KG1 (cell line): ENCODE data around the gene CAMSAP1.

Experiments used
- DNase-seq: peaks from one replicate; lab custom pipeline; 2025; lab: John Stamatoyannopoulos, UW

Gene CAMSAP1

DNA sequence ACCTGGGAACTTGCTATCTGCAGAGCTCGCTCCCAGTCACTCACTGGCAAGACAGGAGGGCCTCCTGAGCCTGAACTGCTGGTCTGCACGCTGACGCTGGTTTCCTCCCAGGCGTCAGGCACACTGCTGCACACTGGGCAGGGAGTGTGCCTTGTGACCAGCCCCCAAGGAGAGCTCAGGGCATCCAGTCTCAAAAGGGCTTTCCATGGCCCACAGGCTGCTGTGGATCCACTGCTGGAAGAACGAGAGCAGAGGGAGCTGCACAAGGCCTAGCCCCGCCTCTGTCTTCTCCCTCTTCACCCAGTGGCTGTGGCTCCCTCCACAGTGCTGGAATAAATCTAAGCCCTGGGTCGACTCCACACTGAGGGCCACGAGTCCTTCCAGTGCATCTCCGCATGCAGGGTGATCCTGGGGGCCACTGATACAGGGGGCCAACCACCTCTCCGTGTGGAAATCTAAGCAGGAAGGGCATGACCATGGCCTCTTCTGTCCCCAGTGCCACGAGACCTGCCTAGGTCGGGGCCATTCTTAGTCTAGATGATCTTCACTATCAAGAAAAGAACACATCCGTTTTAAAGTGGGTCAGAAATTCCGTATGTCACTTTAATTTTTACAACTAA, 93.6 kb downstream of the CAMSAP1 start:
- DNase-seq: no peak

DNA sequence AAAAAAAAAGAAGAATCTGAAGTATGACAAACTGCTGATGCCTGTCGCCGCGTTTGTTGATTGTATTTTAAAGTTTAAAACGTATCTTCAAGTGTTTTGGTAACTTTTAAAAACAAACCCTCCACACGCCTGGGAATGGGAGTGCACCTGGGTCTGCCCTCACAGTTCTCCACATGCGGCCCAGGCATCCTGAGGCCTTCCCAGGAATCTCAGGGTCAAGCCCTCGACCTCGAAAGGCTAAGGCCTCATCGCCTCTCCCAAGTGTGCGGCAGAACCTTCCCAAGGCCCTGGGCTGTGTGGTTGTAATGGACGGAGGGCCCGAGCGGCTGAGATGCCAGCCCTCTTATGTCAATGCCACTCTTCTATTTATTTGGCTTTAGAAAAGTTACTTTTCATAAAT, 94.4 kb downstream of the CAMSAP1 start:
- DNase-seq: no peak

DNA sequence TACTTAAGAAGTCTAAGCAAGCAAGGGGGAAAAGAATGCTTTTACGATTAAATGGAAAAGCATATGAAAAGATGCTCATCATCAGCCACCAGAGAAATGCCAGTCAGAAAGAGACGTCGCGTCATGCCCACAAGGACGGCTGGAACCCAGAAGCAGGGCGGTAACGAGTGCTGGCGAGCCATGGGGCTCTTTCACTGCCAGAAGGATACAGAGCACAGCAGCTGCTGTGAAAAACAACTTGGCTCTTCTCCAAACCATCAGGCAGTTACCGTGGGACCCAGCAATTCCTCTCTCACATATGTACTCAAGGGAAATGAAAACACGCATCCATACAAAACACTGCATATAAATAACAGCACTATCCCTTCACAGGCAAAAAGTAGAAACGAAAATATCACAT, 95.5 kb downstream of the CAMSAP1 start:
- DNase-seq: no peak

DNA sequence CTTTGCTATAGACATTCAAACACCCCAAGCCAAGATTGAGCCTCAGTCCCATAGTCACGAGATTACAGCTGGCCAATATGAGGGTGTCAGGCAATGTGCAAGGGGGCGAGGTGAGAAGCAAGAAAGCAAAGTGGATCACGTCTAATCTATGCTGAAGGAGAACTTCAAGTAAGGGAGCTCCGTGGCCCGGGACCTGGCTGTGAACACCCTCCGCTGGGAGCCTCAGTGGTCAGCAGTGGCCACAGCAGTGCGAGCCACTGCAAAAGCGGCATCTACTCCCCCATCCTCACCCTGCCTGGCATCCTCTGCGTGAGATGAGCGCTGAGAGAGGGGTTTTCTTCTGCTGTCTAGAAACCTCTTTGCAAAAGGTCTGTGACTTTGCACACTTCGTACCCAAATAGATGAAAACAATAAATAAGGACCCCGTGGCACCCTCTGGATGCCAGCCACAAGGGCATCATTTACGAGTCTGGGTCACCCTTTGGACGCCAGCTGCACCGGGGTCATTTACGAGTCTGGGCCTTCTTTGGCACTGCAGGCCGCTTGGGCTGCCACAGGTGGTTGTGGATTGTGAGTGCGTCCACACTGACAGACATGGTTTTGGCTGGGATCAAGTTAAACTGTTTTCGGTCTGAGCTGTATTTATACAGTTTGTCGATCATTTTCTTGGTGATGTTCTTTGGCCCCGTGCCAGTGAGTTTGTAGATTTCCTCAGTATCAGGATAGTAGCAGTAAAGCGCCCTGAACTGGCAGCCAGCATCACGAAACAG, 96.4 kb downstream of the CAMSAP1 start:
- DNase-seq: no peak

DNA sequence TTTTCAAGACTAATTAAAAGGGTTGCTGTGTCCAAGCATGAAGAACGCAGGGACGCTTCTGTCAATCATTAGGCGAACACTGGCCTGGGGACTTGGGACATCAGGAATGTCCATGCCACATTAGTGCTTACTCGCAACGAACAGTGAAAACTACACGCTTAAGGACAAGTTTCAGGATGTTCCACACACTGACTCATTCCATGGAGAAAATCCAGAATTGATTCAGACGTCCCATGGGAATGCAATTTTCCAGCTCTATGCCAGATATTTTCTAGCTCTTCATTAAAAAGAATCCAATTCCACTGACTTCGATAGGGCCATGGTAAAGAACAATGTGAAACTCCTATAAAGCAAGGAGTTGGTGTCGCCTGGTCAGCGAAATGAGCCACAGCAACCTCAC, 98.2 kb downstream of the CAMSAP1 start:
- no peak for DNase-seq

DNA sequence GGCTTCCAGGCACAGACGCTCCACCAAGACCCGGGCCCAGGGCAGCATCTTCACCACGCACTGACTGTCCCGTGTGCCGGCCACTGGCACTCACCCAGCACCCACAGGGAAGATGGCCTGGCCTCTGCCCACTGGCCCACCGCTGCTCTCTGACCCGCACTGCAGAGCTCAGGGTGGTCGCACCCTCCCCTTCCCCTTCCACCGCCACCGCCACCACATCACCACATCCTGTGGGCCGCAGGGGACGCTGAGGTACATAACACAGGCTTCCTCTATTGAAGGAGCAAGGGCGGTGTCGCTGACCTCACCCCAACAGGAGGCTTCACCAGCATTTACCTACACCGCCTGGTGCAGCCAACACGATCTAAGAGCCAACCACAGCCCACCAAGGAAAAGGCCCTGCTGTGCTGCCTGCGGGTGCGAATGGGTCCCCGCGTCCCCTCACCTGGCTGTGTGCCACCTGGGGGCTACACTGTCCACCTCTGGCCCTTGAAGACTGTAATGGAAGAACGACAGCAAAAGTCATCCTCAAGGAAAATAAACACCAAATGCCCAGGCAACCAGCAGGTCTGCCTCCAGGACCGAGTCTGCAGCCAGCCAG, 101.8 kb downstream of the CAMSAP1 start:
- DNase-seq: no peak

DNA sequence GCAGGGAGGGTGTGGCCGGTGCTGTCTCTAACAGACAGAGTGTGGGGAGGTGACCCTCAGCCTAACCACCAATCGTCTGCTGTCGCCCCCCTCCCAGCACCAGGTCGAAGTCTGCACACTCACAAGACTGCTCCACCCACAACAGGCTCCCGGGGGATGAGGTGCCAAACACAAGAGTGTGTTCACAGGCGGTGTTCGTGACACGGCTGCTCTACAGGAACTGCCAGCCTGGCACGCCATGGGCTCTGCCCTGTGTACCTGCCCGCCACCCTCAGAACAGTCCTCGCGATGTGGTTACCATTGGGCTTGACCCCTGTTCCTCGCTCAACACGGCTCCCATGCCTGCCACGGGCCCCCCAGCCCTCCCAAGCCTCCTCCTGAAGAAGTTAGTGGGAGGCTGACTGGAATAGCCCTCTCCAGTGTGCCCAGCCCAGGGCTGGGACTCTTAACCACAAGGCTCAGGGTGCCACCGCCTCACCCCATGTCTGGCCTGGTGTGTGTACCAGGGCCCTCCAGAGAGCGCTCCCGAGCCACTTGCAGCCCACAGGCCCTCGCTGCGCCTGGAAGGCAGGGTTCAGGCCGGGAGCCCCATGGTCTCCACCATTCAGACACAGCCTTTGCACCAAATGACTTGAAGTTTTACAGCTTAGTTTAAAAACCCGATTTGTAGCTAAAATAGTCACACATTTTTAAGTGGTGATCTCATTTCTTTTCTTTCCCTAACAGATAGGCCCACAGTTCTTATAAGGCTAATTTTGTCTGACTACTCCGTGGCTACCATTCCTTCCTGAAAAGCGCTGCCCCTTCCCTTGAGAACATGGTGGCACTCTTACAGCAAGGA, 102.5 kb downstream of the CAMSAP1 start:
- no peak for DNase-seq

DNA sequence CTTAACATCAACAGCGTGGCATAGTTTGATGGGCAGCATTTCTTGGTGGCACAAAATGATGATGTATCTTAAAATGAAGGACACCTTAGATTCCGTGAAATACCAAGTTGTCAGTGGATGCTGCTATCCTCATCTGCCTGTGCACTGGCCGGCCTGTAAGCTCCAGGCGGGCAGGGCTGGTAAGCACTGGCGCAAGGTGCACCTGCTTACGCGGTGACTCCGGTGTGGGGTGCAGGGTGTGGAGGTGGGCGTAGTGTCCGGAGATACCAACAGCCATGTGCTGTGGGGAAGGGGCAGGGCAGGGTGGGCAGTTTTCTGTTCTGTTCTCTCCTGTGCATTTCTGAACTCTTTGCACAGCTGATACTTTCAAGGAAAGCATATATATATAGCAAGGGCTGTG, 103.9 kb downstream of the CAMSAP1 start:
- DNase-seq: no peak

DNA sequence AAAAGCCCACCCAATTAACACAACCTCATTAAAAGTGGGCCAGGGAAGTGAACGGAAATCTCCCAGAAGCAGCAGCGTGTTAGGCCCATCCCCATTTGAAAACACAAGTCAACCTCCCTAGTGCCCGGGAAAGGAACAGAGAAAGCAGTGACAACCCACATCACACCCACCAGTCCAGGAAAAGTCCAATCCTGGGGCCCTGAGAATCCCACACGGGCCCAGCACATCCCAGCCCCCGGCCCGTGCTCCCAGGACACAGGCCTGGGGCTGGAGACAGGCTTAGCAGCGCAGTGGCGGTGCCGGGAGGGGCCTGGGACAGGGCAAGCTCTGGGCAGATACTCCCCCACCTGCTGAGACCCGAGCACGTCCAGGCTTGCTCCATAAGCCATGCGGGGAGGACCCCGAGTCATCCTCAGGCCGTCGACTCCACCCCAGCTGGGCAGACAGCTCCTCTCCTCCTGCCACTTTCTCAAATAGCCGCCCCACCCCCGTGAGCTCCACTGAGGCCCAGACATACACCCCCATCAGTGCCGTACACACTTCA, 104.4 kb downstream of the CAMSAP1 start:
- no peak for DNase-seq

DNA sequence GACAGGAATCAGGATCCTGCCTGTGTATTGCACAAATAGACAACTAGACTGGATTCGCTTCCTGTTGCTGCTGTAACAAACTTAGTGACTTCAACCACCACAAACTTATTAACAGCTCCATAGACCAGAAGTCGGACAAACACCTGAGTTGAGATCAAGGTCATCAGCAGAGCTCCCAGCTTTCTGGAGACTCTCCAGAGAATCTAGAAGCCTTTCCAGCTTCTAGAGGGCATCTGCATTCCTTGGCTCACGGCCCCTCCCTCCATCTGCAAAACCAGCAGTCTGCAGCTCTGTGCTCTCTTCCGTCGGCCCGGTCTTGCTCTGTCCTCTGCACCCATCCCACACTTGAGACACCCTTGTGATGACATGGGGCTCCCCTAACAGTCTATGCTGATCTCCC, 106.3 kb downstream of the CAMSAP1 start:
- no peak for DNase-seq

DNA sequence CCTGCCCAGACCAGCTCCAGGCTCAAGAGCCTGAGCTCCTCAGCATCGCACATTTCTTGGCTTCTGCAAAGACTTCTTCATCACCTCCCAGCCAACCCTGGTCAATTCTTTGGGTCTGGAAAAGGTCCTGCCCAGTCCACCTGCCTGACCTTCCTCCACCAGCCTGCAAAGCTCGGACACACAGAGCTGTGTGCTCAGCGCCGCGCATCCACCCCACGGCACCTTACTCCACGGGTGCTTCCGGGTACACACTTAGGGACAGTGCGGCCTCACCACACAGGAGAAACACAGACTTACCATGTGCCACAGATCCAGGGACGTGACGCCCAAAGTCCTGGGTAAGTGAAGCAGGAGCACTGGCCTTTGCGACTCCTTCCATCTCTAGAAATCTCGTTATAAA, 108.1 kb downstream of the CAMSAP1 start:
- no peak for DNase-seq

DNA sequence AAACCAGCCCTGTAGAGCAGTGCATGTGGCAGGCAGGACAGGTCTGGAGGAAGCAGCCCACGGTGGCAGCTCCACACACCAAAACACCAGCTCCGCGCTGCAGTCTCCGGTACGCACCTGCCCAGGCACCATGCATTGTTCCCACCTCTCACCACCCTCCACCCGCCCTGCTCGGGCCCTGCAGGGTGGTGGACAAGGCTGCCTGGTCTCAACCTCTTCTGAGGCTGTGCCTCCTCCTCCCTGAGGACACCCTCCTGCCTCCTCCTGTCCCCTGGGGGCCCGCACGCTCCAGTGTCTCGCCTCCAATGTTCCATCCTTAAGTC, 109.1 kb downstream of the CAMSAP1 start:
- DNase-seq: no peak

DNA sequence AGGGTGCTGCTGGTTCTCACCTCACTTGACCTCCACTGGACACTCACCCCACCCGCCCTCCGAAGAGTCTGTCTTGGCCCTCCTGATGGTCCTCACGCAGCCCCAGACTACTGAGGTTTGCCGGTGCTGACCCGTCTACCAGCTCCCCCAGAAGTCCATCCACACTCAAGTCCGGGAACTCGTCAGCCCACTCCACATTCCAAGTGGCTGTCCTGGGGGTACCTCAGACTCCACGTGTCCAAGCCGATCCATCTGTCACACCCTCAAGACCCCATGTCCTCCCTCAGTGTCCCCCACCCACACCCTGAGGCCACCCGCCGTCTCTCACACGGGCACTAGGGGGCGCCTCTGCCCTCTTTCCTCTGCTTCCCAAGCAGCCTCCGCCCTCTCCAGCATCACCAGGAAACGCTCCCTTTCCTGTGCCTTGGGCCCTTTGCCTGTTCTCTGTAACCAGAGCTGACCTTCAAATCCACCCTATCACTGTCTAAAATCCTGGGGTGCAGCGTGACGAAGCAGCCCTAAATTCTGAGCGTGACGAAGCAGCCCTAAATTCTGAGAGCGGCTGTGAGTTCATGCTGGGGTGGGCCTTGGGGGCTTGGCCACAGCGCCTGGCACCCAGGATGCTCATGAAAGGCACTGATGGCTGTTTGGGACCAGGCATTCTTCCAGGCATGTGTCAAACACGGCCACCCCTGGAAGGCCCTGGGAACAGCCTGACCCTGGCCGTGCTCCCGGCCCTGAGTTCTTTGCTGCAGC, 109.7 kb downstream of the CAMSAP1 start:
- no peak for DNase-seq

DNA sequence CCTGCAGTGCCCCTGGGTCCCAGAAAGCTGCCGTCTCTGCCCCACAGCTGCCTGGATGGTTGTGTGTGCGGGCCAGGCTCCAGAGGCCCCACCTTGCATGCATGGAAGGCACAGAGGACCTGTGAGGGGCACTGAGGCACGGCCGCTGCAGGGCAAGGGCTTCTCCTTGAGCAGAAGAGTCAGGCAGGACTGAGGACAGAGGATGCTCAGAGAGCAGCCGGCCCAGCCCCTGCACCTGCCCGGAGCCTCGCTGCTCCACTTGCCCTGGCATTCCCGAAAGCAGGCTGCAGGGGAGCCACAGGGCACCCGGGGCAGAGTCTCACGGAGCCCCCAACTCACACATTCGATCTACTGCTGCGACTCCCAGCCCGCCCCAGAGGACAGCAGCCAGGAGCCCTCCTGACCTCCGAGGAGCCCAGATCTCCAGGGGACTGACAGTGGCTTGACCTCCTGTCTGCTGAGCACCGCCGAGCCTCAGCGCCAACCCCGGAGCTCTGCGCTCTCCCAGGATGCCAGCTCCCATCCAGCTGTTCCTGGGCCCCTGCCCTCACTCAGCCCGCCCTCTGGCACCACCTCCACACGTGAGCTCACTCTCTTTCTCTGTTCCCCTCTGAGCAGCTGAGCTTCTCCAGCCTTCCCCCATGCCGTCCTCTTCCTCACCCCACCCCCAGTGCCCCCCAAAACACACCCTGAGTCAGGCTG, 110.4 kb downstream of the CAMSAP1 start:
- DNase-seq: no peak

DNA sequence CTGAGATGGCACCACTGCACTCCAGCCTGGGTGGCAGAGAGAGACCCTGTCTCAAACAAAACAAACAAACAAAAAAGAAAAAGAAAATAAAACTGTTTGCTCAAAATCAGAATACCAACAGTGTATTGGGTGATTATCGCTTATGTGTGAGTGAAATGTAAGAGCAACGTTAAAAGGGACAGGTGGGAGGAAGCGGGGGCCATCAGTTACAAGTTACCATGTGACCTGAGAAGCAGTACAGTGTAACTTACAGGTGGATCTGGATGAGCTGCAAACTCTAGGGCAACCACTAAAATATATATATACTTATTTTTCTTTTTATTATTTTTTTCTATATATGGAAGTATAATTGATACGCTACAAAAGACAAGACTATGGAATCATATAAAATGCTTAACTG, 112.0 kb downstream of the CAMSAP1 start:
- DNase-seq: no peak

DNA sequence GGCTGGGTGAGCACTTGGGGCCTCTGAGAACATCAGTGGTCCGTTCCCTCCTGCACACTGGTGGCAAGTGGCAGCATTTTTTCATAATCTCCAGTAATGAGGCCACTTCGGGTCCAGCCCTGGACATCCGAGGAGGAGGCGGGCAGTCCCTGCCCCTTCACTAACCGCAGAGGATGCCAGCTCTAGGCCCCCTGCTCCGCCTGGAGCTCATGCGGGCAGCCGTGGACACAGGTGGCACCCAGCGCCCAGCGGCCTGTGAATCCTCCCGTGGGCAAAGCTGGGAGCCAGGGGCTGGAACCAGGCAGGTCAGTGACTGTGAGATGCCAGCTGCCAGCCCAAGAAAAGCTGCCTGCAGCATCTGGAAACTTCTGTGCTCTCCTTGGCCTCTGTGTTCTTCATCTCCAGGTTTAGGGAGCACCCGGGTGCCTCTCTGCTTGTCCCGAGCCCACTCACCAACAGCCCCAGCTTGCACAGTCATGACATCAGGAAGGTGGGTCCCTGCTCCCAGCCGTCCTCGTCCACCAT, 112.9 kb downstream of the CAMSAP1 start:
- no peak for DNase-seq

DNA sequence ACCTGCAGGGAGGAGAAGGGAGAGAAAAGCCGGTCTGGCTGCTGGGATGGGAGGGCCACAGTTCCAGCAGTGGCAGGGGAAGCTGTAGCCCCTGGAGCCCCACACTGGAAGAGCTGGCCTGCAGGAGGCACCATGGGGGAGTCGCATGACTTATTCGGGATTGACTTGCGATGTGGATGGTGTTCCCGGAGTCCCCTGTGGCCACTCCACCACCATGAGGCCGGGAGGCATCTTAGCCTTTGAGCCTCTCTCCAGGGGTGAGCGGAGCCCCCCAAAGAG, 113.3 kb downstream of the CAMSAP1 start:
- DNase-seq: no peak

DNA sequence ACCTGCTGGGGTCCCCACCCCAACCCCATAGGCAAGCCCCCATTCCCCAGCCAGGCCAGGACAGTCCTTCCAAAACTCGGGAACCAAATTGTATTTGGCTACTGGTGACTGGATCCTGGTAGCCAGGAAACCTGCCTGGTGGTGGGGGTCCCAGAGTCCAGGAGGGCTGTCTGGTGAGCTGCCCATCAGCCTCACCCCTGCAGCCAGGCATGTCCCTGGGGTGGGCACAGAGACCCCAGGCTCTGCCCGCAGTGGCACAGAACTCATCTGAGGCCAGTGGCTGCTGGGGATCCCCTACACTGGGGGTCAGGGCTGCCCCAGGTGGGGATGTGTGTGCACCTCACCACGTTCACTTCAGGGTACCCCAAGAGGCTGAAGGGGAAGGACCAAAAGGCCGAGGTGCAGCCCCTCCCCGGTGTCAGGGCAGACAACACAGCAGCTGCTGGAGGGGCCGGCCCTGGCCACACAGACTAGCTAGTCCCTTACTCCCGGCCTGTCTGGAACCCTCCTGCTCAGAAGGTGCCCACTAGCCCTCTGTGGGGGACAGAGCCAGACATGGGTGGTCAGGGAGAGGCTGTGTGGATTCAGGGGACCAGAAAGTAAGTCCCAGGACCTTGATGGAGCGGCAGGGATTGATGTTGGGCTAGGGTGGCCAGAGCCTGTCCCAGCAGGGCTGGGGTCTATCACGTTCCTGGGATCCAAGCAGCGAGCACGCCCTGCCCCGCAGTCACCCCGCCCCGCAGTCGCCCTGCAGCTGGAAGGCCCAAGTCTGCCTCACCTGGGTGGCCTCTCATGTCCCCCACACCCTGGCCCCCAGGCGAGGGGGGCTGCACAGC, 113.9 kb downstream of the CAMSAP1 start:
- DNase-seq: no peak

DNA sequence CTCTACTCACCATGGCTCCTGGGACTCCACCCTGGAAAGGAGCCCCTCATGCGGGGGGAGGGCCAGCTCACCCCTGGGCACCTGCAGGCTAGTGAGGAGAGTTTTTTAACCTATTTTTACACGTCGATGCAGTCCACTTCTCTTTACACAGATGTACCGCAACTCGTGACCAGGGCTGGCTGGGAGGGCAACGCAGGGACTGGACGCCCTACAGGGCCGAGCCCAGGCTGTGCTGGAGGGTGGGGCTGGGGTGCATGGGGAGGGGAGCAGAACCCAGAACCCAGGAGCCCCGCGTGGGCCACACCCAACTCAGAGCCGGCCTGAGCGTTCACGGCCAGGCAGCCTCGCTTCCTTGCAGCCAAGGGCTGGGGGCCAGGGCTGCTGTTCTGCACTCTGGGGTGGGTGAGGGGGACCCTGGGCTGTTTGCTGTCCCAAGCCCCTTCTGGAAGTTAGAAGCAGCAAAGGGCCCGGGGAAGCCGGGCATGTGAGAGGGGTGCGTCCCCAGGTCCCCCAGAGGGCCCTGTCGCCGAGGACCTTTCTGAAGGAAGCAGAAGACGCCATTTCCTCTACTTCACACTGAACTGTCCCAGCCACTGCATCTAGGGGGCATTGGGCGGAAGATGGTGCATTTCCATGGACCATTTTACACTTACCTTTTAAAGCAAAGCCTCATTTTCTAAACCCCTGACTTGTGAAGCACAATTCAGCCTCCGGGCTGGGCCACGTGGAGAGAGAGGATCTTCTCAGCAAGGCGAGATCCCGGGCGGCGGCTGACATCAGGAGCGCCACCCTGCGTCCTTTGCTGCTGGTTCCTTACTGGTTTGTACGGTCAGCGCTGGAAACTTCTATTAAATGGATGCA, 114.8 kb downstream of the CAMSAP1 start:
- DNase-seq: no peak
